NB4 (cell line): ENCODE results near the gene SRSF4.
"Not testable (repeated sequence)": the region's sequence is repeated elsewhere in the genome, so short reads cannot be mapped to it uniquely, and the experiment has no call there.

Source experiments
- DNase-seq: peaks from one replicate; pipeline ENCODE4 v3.0.0; 2010; ENCODE audit warnings: low read depth
- H3K4me3 ChIP-seq: one replicate; pipeline ENCODE4 v1.5.1; 2011; ENCODE audit warnings: mild to moderate bottlenecking, low read depth, low read length, moderate library complexity
- CTCF ChIP-seq: IDR thresholded peaks from one replicate; pipeline ENCODE4 v1.5.1; 2012; ENCODE audit warnings: low read depth, low read length
- MAX ChIP-seq: IDR thresholded peaks from 2 replicates; pipeline ENCODE4 v1.6.1; 2011; ENCODE audit warnings: low read depth, low read length
- MYC ChIP-seq: IDR thresholded peaks from 2 replicates; pipeline ENCODE4 v1.6.1; 2011; ENCODE audit warnings: low read depth, low read length
- POLR2A ChIP-seq: IDR thresholded peaks from 2 replicates; pipeline ENCODE4 v1.6.1; 2011; ENCODE audit warnings: mild to moderate bottlenecking; ENCODE audit not compliant: insufficient read length; ENCODE audit errors: extremely low read depth

The SRSF4 gene

GRCh38 chr1:29117381-29117780, 64.3 kb downstream of the SRSF4 start:
- no peak for DNase-seq
- no peak overlapping the region for H3K4me3 ChIP-seq
- no peak for TF ChIP-seq MYC

- TF ChIP-seq MAX (no peak), MYC (no peak), POLR2A (no peak), CTCF (no peak)
- no peak for DNase-seq
- no peak overlapping the region for H3K4me3 ChIP-seq
Observed at GRCh38 chr1:29114654-29115053, 67.0 kb downstream of the SRSF4 start.

GRCh38 chr1:29113413-29114117, 68.1 kb downstream of the SRSF4 start:
- no peak for TF ChIP-seq MYC
- TF ChIP-seq CTCF, result no peak
- TF ChIP-seq POLR2A, result no peak
- no peak for TF ChIP-seq MAX
- no peak overlapping the region for H3K4me3 ChIP-seq
- DNase-seq, result no peak

GRCh38 chr1:29112705-29113412, 68.8 kb downstream of the SRSF4 start:
- DNase-seq, result no peak
- H3K4me3 ChIP-seq, result no peak overlapping the region
- TF ChIP-seq POLR2A (no peak), MAX (no peak), CTCF (no peak), MYC (no peak)

- not testable (repeated sequence) for H3K4me3 ChIP-seq, DNase-seq
Observed at GRCh38 chr1:29108041-29108440, 73.7 kb downstream of the SRSF4 start.

GRCh38 chr1:29105822-29106221, 75.9 kb downstream of the SRSF4 start:
- no peak for DNase-seq
- no peak for TF ChIP-seq MAX
- no peak for TF ChIP-seq MYC
- TF ChIP-seq POLR2A, result no peak
- no peak for TF ChIP-seq CTCF
- H3K4me3 ChIP-seq, result no peak overlapping the region

- H3K4me3 ChIP-seq, result no peak overlapping the region
- no peak for TF ChIP-seq MYC
- no peak for TF ChIP-seq POLR2A
- TF ChIP-seq MAX, result no peak
- no peak for TF ChIP-seq CTCF
- DNase-seq, result no peak
Observed at GRCh38 chr1:29100487-29100886, 81.2 kb downstream of the SRSF4 start.
